Islet precursor cell (in vitro differentiated cells): ENCODE data around the gene PRR14.
"Not testable (repeated sequence)": the region's sequence is repeated elsewhere in the genome, so short reads cannot be mapped to it uniquely, and the experiment has no call there.

ENCODE experiments used
- DNase-seq: peaks from one replicate; pipeline ENCODE4 v3.0.0-alpha.2; 2018

The PRR14 gene

DNA sequence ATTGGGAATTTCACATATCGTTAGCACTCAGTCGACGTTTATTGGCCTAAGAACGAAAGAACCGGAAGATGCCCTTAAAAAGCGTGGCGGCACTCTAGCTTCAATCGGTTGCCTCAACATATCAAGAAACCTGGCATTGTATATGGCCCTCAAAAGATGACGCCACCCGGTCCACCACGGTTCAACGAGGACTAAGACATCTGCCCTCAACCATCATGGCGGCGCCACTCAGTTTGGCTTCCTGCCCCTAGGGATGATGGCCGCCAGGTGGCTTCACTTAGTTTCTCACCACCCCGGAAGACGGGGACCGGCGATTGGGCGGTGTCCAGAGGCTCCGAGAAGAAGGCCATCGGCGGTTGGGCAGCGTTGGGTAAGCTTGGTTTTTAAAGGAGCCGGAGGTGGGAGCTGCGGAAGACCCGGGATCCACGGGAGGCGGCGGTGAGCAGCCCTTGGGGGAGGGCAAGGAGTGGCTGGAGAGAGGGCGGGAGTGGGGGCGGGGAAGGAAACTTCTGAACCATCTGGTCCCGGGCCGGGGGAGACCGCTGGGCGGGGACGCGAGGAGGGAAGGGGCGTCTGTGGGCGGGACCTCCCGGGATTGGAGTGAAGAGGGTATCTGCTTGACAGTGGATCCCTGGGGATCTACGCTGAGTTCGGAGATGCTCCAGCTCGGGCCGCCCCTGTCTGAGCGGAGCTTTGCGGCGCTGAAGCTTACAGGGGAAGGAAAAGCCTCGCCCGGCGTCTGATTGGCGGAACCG is at the start of gene PRR14:
Gene PRR14, plus strand, starts transcription at position 592 of the 755 bp plus-strand sequence. CDS start 686 bp downstream, outside the sequence.
- peak; percentile 100 for DNase-seq

DNA sequence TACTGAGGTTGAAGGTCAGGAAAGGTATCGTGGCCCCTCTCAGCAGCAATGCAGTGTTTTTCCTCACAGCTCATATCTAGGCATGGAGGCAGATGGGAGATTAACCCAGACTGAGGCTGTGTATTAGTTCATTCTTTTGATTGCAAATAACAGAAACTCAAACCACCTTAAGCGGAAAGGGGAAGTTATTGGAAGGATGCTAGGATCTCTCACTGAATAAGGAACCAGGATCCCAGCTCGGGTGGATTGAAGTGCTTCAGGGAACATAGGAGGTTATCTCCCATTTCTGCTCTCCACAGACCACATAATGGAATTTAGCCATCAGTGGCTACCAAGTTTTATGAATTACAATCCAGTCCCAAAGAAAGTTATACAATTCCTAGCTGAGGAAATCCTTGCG is 48.8 kb upstream of the PRR14 start:
- no peak for DNase-seq

DNA sequence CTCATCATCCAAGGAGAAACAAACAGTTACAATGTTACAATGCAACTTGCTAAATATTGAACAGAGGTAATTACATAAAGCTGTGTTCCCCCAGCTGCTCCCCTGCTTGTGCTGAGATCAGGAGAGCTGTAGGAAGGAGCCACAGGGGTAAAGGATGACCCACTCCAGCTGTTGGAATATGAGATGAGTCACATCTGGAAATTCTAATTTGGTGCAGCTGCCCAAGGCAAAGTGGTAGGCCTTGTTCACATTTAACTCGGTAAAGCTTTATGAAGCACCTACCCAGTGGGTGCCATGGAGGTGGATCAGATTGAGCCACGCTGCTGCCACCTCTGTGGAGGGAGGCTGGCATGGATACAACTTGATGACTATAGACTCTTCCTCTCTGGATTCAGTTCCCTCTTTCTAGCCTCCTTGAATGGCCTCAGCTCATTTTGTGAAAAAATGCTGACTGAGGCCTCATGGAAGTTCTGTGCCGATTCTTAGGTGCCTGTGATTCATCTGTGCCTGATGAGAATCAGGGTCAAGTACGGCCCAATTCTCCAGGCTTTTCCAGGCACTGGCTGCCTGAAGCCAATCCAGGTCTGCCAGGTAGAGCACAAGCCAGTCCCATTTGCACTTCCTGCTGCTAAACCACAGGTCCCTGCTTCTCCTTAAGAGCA is 48.0 kb upstream of the PRR14 start:
- DNase-seq: no peak

DNA sequence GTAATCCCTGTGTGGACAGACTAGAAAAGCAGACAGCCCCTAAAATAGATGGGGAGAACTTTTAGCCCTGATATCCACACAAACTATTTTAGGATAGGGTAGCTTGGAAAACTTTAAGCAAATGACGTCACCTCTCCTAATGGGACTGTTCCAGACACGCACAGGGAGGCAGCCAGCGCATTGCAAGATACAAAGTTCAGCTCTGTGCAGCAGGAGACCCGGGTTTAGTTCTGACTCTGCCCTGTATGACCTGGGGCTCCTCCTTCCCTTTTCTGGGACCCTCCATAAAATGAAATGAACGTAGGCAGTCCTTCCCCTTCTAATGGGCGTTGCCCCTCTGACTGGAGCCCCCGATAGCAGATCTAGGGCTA is 46.8 kb upstream of the PRR14 start:
- DNase-seq: no peak

DNA sequence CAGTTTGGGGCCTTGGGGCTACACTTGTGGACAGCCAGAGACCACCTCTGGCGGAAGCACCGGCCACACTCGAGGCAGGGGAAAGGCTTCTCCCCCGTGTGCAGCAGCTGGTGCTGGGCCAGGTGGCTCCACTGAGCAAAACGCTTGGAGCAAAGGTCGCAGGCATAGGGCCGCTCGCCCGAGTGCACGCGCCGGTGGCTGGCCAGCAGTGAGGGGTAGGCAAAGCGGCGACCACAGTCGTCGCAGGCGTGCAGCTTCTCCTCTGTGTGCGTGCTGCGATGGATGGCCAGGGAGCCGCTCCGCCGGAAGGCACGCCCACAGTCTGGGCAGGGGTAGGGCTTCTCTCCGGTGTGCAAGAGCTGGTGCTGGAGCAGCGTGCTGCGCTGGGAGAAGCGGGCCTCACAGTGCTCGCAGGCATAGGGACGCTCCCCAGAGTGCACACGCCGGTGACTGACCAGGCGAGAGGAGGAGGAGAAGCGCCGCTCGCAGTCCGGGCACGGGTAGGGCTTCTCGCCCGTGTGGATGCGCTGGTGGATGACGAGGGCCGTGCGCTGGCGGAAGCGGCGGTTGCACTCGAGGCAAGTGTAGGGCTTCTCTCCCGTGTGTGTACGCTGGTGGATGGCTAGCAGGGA is 46.3 kb upstream of the PRR14 start:
- no peak for DNase-seq

DNA sequence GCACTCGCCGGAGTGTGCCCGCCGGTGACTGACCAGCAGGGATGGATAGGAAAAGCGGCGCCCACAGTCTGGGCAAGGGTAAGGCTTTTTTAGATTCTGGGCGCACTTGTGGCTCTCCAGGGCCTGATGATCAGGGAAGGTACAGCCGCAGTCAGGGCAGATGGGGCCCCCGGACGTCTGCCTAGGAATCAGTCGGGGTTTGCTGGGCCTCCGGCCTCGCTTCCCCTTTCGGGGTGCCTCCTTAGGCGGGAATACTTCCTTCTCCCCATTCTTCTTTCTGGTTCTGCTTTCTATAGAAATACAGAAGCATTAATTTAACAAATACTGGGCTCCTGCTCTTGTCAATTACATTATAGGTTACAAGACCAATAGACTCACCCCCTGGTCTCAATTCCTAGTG is 45.6 kb upstream of the PRR14 start:
- DNase-seq: no peak

DNA sequence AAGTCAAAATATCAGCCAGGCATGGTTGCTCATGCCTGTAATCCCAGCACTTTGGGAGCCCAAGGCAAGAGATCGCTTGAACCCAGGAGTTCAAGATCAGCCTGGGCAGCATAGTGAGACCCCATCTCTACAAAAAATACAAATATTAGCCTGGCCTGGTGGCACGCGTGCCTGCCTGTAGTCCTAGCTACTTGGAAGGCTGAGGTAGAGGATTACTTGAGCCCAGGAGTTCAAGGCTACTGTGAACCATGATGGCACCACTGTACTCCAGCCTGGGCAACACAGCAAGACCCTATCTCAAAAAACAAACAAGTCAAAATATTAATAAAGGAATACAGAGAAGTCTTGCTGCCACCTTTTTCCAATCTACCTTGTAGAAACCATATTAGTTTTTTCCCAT is 44.8 kb upstream of the PRR14 start:
- DNase-seq: no peak

DNA sequence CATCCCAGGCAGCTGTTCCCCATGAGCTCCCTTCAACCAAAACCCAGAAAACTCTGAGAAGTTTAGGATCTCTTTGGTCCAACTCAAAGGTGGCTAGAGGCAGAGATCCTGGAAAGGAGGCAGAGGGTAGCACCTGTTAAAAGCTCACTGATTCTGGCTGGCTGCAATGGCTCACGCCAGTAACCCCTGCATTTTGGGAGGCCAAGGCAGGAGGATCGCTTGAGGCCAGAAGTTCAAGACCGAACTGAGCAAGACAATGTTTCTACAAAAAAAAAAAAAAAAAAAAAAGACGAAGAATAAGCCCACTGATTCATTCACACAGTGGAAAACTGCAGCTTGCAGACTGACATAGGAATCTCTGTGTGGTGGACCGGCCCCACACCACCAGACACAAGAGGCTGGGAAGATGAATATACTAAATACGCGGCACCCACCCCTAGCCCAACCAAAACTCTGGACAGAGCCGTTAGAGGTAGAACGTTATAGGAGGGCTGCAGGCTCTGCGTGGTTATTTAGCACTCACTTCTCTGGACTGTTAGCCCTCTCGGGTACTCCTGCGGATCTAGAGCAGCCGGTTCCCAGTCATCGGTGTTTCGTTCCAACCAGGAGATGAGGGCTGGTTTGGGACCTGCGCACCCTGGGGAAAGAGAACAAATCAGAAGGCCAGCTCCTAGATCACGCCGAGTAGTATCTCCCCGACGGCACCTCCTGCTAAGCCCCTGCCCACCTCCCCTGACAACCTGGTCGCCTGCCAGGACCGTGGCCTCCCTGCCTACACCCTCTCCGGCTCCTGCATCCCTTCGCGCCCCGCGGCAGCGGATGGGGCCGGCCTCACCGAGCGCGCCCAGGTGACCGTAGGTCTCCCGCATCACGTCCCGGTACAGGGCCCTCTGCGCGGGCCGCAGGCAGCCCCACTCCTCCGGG is 41.5 kb upstream of the PRR14 start:
- peak; percentile 68 for DNase-seq

DNA sequence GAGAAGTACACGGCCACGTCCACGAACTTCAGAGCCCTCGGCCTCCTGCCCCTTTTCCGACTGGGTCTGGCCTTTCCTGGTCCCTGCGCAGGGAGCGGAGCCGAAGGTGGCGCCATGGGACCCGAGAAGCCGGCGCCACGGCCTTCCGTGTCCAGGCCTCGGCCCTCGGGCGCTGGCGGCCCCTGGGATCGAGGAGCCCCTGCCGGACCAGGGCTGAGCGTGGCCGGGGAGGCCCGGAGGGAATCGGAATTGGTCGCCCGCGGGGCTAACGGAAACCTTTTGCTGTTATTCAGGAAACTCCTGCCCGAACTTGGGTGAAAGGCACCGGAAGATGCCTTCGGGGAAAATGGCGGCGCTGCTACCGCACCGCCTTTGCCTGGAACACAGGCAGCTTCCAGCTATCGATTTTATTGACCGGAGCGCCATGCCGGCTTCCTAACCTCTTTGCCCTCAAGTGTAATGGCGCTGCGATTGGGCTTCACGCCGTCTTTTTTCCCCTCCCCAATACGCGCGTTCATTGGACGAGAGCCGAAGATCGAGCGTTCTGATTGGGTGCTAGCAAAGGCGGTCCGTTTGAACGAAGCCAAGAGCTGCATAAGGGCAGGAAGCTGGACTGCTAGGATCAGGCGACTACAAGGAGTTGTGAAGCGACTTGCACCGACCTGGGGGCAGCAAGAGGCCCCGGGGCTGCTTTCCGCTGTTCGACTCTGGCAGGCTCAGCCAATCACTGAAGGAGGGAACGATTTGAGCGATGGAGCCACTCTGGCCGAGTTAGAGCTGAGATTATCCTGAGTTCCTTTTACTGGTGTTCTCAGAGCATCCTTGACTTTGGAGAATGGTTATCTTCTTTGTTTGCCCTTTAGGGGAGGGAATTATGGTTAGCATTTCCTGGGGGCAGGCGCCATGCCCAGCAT is 40.6 kb upstream of the PRR14 start, which contains the start of gene ZNF689:
Gene ZNF689, minus strand, starts transcription at position 464 of the 914 bp plus-strand sequence. Its CDS starts 348 bp downstream, at position 116.
- peak; percentile 99 for DNase-seq

DNA sequence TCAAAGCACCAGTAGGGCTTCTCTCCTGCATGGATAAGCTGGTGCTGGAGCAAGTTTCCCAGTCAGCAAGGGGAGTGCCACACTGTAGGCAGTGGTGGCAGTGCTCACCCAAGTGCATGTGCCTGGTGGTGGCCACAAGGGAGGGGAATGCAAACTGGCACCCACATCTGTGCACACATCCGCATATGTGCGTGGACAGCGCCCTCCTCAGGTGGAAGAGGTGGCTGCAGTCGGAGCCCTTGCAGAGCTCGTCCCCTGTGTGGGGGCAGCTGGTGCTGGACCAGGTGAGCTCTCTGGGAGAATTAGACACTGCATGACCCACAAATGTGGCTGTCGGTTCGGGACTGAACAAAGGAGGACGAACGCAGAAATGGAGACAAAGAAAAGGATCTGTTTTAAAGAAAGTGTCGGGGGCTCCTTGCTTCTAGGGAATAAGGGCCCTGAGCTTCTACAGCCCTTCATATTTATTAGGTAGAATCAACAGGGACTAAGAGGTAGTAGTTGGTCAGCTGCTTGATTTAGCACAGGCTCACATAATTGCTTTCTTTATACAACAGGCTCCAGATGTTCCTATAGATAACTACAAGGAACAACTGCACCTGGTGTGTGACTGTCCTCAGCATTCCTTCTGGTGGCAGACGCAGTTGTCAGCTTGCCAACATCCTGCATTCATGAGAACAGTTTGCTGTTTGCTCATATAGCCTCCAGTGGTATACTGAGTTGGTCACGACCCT is 35.2 kb upstream of the PRR14 start:
- no peak for DNase-seq

DNA sequence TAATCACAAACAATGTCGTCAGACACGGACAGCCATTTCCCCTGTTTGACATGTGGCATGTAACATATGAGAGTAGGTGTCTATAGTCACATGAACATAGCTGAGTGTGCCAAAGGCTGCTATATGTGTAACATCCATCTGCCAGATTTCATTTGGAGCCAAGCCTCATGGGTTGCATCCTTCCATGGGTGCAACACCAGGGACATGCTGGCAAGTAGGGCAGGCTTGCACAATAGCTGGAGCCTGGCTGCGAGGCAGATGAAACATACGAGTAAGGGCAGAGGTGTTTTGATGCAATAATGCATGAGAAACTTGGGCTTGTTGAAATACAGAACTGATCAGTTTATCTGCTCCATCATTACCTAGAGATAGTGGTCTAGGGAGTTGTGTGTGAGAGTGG is 31.6 kb upstream of the PRR14 start:
- DNase-seq: no peak

DNA sequence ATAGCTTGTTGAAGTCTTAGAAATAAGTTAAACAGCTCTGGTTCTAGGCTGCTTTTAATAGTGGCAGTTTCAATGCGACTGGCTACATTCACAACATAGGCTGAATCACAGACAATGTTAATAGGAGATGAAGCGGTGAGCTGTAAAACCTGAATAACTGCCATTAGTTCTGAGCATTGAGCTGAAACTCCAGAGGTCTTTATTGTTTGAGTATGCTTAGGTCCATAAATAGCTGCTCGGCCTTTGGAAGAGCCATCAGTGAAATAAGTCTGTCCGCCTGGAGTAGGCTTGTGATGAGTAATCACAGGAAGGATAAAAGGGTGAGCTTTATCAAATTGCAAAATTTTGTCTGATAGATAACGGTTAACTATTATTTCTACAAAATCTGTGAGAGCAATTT is 31.1 kb upstream of the PRR14 start:
- DNase-seq: no peak

DNA sequence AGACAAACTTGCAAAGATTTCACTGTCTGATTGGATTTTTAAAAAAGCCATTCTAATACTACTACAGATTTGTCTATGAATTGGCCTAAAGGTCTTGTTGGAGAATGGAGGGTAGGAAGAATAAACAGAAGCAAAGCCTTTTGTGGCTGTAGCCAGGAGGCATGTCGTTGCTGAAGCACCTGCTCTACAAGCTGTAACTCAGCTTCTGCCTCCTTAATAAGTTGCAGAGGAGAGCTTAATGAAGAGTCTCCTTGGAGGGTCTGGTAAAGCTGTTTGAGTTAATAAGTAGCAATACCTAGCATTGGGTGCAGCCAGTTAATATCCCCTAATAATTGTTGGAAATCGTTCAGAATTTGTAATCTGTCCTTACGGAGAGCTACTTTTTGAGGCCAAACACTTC is 30.6 kb upstream of the PRR14 start:
- DNase-seq: no peak

DNA sequence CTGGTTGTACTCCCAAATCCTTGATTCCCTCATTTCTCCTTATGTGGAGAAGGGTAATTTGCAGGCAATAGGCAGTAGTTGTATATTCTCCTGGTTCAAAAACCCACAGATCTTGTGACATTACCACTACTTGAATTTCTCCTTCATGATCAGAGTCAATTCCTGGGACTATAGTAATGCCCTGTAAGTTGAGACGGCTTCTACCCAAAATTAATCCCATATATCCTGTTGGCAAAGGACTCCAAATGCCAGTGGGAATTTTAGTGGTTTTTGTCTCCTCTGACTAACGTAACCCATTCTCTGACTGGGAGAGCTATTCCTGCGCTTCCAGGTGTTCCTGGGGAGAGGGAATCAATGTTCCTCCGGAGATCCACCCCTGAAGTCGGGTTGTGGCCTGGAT is 29.0 kb upstream of the PRR14 start:
- no peak for DNase-seq

DNA sequence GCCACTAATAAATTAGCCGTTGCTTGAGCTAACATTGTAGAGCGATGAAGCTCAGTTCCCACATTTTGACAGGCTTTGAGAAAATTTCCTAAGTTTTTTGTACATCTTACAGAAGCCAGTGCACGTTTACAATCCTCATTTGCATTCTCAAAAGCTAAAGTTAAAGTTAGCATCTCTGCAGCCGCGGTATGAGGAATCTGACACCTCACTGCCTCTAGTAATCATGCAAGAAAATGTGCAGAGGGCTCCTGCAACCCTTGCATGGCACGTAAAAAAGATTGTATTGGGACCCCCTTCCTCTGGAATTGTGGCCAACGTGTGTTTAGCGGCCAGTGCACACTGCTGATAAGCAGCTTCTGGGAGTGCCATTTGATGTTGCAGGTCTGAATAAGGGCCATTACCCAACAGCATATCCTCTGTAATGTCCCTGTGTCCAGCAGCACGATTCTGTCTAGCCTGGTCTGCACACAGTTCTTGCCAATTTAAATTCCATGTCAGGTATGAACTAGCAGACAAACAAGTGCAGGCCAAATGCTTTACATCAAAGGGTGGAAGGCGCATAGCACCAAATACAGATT is 28.2 kb upstream of the PRR14 start:
- DNase-seq: no peak

DNA sequence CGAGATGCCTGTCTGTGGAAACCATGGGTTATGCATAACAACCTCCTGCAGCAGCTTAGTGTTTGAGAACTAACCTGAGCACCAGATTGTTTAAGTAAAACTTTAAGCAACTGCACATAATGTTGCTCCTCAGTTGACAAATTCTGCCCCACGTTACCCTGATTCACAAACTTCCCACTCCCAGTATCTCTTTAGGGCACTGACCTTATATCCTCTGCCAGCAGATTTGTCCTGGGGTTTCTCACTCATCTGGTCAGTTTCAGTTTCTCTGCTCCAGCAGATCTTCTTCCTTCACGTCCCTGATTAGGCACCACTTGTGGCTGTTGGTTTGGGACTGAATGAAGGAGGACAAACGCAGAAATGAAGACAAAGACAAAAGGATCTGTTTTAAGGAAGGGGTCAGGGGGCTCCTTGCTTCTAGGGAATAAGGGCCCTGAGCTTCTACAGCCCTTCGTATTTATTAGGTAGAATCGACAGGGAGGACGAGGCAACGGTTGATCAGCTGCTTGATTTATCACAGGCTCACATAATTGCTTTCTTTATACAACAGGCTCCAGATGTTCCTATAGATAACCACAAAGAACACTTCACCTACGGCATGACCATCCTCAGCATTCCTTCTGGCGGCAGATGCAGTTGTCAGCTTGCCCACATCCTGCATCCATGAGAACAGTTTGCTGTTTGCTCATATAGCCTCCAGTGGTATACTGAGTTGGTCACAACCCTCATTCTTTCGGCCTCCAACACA is 27.1 kb upstream of the PRR14 start:
- DNase-seq: no peak

DNA sequence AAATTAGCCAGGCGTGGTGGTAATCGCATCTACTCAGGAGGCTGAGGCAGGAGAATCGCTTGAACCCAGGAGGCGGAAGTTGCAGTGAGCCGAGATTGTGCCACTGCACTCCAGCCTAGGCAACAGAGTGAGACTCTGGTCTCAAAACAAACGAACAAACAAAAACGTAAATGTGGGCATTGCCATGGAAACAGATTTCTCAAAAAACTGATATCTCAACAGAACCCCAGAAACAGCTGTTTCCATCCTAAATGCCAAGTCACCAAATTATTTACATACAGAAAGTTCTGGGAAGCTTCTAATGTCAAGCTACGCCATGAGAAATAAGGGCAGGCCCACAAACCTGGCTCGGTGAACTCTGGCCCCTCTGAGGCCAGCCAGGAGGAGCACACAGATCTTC is 24.5 kb upstream of the PRR14 start:
- no peak for DNase-seq

DNA sequence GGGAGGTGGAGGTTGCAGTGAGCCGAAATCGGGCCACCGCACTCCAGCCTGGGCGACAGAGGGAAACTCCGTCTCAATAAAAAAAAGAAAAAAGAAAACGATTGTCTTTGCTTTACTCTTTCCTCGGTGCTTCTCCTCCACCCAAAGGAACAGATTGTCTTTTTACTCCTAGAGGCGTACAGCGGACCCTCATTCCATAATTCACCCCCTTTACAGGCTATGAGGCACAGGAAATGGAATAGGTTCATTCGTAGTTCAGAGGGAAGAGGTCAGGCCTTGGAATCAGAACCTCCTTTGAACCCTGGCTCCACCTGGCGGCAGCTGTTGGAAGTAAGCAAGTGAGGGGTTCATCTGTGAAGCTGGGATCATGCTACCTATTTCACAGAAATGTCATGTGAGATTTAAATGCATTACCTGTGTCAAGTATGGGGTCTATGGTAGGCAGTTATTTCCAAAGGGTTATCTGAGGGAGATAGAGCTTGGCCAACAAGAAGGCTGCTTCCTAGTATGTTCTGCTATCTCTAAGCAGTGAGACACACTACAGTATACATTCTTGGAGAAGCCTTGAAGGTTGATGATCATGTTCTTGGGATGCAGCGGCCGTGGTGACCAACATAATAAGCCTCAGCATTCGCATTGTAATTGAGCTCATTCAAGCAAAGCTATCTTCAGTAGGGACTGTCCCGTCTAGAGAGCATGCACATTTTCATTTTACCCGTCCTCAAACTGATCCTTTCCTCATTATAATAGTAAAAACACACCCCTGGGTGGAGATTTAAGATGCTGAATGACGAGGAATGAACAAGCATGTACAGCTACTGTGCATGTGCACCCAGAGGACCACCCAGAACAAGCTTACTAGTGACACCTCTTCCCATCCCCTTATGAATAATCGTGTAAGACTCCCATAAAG is 21.9 kb upstream of the PRR14 start:
- peak; percentile 86 for DNase-seq

DNA sequence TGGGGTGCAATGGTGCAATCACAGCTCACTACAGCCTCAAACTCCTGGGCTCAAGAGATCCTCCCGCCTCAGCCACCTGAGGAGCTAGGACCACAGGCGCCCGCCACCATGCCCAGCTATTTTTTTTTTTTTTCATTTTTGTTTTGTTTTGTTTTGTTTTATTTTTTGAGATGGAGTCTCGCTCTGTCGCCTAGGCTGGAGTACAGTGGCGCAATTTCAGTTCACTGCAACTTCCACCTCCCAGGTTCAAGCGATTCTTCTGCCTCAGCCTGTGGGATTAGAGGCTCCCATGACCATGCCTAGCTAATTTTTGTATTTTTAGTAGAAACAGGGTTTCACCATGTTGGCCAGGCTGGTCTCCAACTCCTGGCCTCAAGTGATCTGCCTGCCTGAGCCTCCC is 18.3 kb upstream of the PRR14 start:
- not testable (repeated sequence) for DNase-seq
